ENCODE measurements around the gene POU2F3.

POU2F3 gene

GRCh38 chr11:120350637-120351036, 110.7 kb downstream of the POU2F3 start:
- DNase-seq = no peak

GRCh38 chr11:120352405-120352804, 112.5 kb downstream of the POU2F3 start:
- DNase-seq = no peak

- no peak for DNase-seq
Observed at GRCh38 chr11:120354068-120354467, 114.1 kb downstream of the POU2F3 start.

- no peak for DNase-seq
Observed at GRCh38 chr11:120354779-120355178, 114.8 kb downstream of the POU2F3 start.

GRCh38 chr11:120357620-120358019, 117.7 kb downstream of the POU2F3 start:
- no peak for DNase-seq

GRCh38 chr11:120358729-120359128, 118.8 kb downstream of the POU2F3 start:
- DNase-seq = no peak

GRCh38 chr11:120363436-120363835, 123.5 kb downstream of the POU2F3 start:
- DNase-seq = no peak

- no peak for DNase-seq
Observed at GRCh38 chr11:120365512-120365911, 125.6 kb downstream of the POU2F3 start.

All from amniotic stem cell (primary cell).